NCI-H226 (cell line): ENCODE data around the gene EGFLAM.
A peak's percentile ranks its signal among the peaks of the same experiment; 100 is the strongest.

Experiments
- DNase-seq: peaks from one replicate; pipeline ENCODE4 v3.0.0-alpha.2; 2015

EGFLAM gene

GRCh38 chr5:38423276-38424147, 165.2 kb downstream of the EGFLAM start:
- no peak for DNase-seq

DNA sequence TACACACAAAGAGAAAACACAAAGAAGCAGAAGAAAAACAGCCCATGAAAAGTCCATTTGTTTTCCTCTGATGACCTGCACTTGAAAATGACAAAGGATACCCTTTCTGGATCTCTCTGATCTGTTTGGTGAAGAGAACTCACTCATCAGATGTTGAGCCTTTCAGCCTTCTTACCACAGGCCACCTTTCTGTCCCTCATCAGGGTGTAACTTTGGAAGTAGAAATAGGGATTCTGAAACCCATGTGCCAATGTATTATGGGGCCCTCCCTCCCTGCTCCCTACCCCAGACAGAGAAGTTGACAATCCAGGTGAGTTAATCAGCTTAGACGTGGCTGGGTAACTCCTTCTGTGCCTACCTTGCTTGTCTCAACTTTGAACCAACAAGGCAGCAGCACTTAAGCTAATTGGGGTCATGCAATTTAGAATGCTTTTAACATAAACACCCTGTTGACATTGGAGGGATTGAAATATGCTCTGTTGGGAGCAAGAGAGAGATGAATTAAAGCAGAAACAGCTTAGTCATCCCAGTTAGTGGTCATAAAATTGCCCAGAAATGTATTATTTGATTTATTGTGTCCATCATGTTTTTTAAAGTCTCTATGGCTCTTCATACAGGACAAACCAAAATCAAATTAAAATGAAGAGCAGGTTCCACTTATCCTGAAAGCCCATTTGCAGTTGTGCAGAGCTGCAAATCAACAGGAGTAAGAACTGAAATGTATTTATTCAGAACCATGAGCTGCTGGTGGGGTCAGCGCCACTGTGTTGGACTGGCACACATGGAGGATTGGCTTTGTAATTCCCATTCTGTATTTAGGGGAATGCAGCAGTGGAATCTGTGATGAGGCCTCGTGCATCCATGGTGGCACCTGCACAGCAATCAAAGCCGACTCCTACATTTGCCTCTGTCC, 166.0 kb downstream of the EGFLAM start:
- no peak for DNase-seq

- peak; percentile 23 for DNase-seq
These were observed 168.1 kb downstream of the EGFLAM start for GRCh38 chr5:38426490-38426889.

DNA sequence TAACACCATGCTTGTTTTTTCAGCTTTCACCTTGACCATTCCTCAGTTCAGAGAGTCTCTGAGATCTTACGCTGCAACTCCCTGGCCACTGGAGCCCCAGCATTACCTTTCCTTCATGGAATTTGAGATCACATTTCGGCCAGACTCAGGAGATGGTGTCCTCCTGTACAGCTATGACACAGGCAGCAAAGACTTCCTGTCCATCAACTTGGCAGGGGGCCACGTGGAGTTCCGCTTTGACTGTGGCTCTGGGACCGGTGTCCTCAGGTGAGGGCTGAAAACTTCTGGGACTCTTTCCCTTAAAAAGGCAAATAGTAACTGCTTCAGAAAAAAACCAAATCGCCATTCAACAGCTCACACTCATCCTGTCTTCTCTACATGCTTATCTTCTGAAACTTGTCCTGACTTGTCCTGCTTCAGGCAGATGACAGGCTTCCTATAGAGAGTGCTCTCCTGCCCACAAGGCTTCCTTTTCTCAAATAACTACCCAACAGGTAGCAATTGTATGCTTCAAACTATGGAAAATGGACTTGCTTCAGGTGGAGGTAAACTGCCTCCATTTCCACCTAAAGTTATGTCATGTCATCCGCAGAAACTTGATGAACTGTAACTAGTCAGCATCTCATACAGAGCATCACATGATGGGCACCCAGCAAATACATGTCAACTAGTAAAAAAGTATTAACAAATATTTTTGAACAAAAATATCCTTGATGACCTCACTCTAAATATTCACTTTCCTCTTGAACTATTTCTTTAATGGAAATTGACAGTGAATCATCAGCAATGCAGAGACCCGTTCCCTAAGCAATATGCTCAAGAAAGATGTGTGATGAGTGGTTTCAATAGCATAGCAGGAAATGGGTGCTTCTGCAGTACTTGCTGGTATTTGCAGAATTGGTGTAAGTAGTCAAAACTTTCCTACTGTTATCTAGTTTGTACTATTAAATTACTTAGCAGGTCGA, 168.9 kb downstream of the EGFLAM start:
- peak; percentile 11 for DNase-seq

DNA sequence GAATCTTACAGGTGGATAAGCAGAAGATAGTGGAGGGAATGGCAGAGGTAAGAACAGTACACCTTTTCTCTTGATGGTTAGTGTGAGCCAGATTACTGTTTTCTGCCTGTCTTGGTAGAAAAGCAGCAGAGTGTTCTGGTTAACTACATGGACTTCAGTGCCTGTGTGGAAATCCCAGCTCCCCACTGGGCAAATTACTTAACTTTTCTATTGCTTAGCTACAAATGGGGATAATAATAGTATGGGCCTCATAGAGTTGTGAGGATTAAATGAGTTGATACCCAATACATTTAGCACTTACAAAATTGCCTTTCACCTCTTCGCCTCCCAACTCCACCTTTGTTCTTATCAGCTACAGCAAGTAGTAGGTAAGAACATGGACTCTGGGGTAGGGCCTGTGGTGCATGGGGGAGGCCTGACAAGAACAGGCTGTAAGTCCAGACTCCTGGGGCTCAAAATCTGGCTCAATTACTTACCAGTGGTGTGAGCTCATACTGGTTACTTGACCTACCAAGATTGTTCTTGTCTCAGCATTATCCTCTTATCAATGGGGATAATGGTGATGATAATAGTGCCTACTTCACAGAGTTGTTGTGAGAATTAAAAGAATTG, 173.0 kb downstream of the EGFLAM start:
- no peak for DNase-seq

GRCh38 chr5:38433160-38433861, 175.0 kb downstream of the EGFLAM start:
- DNase-seq: peak; percentile 2

- DNase-seq: no peak
These were observed 176.8 kb downstream of the EGFLAM start for GRCh38 chr5:38434966-38435705.

DNA sequence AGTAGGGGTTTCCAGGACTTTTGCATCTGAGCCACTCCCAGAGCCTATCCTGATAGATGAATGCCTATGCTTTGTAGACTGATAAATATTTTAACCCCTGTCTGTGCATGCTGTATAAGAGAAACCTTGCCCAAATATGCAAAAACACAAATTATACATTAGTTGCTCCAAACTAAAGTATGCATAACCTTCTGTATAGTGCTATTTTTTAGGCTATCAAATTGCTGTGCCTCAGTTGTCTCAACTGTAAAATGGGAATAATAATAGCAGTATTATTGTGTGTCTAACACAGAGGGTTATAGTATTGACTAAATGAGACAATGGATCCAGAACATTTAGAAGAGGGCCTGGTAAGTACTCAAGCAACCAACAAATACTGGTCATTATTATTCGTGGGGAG, 180.4 kb downstream of the EGFLAM start:
- no peak for DNase-seq

GRCh38 chr5:38441453-38442246, 183.3 kb downstream of the EGFLAM start:
- peak; percentile 77 for DNase-seq

GRCh38 chr5:38442247-38442573, 183.9 kb downstream of the EGFLAM start:
- DNase-seq: no peak

GRCh38 chr5:38443390-38443789, 185.0 kb downstream of the EGFLAM start:
- DNase-seq: no peak

GRCh38 chr5:38445374-38446028, 187.1 kb downstream of the EGFLAM start:
- DNase-seq: no peak

DNA sequence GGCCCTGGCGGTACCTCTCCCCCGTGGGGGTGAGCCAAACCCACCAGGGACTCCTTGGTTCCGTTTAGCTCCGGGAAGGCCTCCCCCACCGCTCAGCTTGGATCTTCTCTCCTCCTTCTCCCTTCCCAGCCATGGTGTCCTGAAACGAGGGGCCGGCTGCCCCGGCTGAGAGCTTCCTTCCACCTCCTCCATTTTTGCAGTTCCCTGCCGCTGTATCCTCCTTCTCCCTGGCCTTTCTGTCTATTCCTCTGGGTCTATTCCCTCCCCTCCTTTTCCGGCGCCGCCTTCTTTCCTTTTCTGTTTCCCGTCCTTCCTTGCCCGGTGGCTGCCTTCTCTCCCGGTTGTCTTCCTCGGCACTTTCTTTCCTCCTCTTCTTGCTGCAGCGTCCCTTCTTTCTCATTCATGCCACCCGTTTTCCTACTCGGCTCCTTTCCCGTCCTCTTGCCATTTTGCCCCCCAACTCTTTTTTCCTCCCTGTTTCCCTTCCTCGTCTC, 187.7 kb downstream of the EGFLAM start:
- no peak for DNase-seq

- no peak for DNase-seq
These were observed 188.7 kb downstream of the EGFLAM start for GRCh38 chr5:38447056-38447455.

DNA sequence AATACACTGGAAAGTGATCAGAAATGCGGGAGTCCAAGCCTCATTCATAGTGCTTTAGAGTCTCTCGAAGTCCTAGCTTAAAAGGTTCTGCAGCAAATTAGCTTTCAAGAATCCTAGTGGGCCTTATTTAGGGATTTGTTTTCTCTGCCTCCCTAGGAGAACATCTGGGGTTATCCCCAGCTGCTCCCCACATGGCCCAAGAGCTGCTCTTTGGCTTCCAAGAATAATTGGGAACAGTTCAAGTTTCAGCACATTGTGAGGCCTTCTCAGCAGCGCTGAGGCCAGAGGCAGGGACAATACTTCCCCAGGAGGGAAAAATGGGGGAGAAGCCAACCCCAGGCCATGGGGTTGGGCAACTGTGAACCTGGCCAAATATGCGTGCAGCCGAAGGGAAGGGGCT, 189.4 kb downstream of the EGFLAM start:
- DNase-seq: no peak

DNA sequence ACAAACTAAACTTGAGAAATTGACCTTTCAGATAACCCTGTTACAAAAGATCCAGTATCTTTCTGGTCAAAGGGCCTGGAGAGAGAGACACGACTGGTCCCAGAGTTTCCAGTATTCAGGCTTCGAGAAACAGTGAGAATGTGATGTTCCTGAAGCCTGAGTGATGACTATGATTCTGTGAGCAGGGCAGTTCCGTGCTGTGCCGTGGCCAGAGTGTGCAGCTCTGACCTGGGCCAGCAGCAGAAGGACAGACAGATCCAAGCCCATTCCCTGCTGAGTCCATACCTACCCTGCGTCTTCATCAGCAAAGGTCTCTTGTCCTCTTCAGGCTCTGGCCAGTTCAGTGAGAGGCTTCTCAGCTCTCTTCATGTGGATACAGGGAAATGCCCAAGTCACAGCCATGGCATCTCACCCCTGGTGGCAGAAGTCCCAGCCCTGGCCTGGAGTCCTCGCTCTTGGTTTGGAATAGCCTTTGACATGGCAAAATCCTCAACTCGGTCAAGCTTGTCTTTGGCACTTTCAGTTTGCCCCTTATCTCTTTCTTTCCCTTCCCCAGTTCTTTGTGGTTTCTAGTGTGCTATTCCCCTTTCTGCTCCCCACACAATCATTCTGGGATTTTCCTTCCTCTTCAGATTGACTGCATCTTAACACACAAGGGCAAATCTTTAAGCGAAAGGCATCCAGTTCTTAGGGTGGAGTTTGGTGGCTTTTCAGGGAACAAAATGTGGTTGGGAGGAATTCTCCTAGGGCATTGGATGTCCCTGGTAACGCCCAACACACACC, 190.4 kb downstream of the EGFLAM start:
- peak; percentile 1 for DNase-seq

DNA sequence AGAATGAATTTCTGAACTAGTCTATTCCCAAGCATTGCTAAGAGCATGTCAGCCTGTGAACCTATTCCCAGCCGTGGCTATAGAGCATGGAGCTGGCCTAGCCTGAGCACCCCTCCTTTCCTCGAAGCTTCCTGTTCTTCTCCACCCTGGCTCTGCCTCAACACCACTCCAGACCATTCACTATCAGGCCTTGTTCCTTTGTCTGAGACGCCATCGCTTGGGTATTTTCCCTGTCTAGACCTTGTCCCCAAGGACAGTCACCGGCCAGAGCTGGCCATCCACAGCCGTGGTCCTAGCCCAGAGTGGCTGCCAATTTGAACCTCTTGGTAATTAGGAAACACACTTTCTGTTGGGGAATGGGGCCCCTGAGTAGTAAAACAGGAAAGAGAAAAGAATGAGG, 192.3 kb downstream of the EGFLAM start:
- no peak for DNase-seq

DNA sequence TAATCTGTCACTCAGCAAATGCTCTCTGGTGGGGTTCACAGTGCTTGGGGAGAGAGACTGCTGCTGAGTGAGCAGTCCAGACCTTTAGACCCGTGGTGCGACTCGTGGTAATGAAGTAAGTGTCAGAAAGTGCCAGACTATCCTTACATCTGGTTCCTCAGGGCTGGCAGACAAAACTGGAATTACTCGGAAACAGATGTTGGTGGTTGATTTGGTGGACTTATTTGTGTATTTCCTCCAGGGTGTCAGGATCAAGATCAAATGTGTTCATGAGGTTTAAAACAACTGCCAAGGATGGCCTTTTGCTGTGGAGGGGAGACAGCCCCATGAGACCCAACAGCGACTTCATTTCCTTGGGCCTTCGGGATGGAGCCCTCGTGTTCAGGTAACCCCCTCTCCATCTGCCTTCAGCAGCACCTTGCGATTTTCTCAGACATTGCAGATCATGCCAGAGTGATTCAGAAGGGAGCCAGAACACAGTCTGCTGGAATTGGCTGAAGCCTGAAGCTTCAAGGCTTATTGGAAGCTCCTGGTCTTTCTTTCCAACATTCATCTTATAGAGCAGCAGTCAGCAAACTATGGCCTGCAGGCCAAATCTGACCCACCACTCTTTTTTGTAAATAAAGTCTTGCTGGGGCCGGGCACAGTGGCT, 192.8 kb downstream of the EGFLAM start:
- DNase-seq: no peak
